Thoracic aorta (tissue), 2 donors: Measurements from ENCODE around the gene MYOZ2. TPM values are rescaled to one million over a fixed set of nuclear protein-coding genes. Genes with fewer than 3 reads are reported as not detected.

ENCODE experiments used
- ATAC-seq: fragments of 150-250 bp; one replicate; pipeline ENCODE4 v1.8.0; 2017; ENCODE audit warnings: low read depth; ENCODE audit not compliant: insufficient number of reproducible peaks, low FRiP score
- DNase-seq: peaks from one replicate; pipeline ENCODE4 v3.0.0-alpha.2; 2020; ENCODE audit warnings: low spot score
- H3K27ac ChIP-seq, 2 donors: fragments of 200-600 bp; sonication (generic); 1 replicate in 1 of 2; 2 replicates in 1 of 2; pipeline ENCODE4 v1.5.1; 2016; ENCODE audit warnings: mild to moderate bottlenecking in 2 of 2, moderate library complexity in 2 of 2
- H3K27me3 ChIP-seq: fragments of 200-600 bp; sonication (generic); replicated peaks from 2 replicates; pipeline ENCODE4 v1.6.0; 2016; ENCODE audit warnings: mild to moderate bottlenecking; ENCODE audit not compliant: insufficient read depth
- H3K36me3 ChIP-seq: fragments of 200-600 bp; sonication (generic); one replicate; pipeline ENCODE4 v1.5.1; 2016
- H3K4me1 ChIP-seq, 2 donors: fragments of 200-600 bp; sonication (generic); 1 replicate in 1 of 2; 2 replicates in 1 of 2; pipeline versions ENCODE4 v1.5.1 to v1.6.0; 2016; ENCODE audit warnings: low read depth in 2 of 2, mild to moderate bottlenecking in 1 of 2; ENCODE audit not compliant: control insufficient read depth in 1 of 2
- H3K4me3 ChIP-seq: fragments of 200-600 bp; sonication (generic); 2 replicates; pipeline ENCODE4 v1.5.1; 2016; ENCODE audit warnings: mild to moderate bottlenecking
- H3K9me3 ChIP-seq: fragments of 200-600 bp; sonication (generic); 2 replicates; pipeline ENCODE4 v1.5.1; 2016
- total RNA-seq, 2 donors: library from RNA; depleted of rRNA; stranded (reverse); fragments of >200 nt; gene quantifications; one replicate each; pipeline versions ENCODE4 v1.1.0 to v1.2.3, GENCODE V29; 2016
- TF ChIP-seq, protein P1 (sequence below): fragments of 200-600 bp; sonication (generic); IDR thresholded peaks from one replicate; pipeline ENCODE4 v1.5.1; 2019; ENCODE audit warnings: antibody characterized with exemption

The MYOZ2 gene
- total RNA-seq, 2 donors from 2014 or later: 11.0 to 11.5 TPM

DNA sequence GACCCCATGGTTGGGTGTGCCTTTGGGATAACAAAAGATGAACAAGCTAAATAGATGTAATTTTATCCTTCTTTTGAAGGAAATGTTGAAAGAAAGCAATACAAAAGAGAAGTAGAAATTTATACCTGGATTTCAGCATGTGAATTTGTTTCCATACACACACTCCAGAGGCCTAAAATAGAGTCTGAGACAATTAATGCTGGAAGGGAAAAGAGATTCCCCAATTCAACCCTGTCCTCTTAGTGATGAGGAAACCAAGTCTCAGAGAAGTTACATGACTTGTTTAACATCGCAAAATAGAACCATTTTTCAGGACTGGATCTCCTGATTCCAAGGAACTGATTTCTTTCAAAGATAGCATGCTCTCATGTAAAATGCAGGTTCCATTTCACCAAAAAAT, 37.3 kb upstream of the MYOZ2 start:
- no peak for ATAC-seq
- no peak overlapping the region for H3K4me3 ChIP-seq
- H3K9me3 ChIP-seq: no peaks in the 10 kb centered on the region
- TF ChIP-seq, protein P1, sequence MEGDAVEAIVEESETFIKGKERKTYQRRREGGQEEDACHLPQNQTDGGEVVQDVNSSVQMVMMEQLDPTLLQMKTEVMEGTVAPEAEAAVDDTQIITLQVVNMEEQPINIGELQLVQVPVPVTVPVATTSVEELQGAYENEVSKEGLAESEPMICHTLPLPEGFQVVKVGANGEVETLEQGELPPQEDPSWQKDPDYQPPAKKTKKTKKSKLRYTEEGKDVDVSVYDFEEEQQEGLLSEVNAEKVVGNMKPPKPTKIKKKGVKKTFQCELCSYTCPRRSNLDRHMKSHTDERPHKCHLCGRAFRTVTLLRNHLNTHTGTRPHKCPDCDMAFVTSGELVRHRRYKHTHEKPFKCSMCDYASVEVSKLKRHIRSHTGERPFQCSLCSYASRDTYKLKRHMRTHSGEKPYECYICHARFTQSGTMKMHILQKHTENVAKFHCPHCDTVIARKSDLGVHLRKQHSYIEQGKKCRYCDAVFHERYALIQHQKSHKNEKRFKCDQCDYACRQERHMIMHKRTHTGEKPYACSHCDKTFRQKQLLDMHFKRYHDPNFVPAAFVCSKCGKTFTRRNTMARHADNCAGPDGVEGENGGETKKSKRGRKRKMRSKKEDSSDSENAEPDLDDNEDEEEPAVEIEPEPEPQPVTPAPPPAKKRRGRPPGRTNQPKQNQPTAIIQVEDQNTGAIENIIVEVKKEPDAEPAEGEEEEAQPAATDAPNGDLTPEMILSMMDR: no peak
- peaks cover 3% of the 10 kb centered on the region for H3K36me3 ChIP-seq
- no peak overlapping the region for H3K27ac ChIP-seq
- H3K27me3 ChIP-seq: no peaks in the 10 kb centered on the region
- peaks cover 28 to 40% of the 10 kb centered on the region in 2 donors for H3K4me1 ChIP-seq
- DNase-seq: no peak

DNA sequence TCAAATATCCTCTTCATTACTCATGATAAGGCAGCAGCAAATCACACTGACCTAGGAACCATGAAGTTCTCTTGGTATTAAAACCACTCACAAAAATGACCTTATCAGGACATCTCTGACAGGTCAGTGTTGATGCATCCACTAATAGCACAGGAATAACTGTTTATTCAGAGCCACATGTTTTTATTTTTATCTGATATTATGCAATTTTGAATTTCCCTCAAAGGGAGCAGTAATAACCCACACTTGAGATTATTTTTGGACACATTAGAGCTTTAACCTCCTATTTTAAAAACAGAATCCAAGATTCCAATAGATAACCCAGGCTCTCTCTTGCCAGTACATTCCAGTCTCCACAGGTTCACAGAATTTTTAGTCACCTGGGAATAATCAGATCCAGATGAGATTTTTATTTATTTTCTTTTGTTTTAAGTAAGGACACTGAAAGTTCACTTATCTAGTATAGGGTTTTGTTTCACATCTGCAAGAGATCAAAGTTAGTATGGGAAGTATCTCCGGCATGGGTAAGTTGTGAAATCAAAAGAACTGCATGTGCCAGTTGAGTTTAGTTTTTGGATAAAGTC, 36.3 kb upstream of the MYOZ2 start:
- no peak for ATAC-seq

DNA sequence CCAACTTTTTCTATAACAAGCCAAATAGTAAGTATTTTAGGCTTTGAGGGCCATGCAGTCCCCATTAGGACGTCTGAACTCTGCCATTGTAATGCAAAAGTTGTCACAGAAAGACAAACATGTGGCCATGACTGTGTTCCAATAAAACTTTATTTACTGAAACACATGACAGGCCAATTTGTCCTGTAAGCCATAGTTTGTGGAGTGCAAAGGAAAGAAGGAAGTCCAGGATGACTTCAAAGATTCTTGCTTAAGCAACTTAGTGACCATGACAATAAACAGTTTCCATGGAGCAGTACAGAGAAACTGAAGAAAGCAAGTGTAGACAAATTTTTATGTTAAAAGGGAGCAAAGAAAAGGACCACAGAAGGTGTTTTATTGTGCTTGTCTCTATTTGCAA, 35.0 kb upstream of the MYOZ2 start:
- Histone ChIP-seq H3K27me3 (no peaks in the 10 kb centered on the region), H3K4me3 (no peak overlapping the region), H3K4me1 (peaks cover 46 to 62% of the 10 kb centered on the region in 2 donors), H3K36me3 (no peaks in the 10 kb centered on the region), H3K9me3 (no peaks in the 10 kb centered on the region), H3K27ac (peak overlapping the region; percentile 36 to 86)
- no peak for DNase-seq
- TF ChIP-seq, protein P1: no peak
- ATAC-seq: no peak

More for the DNA sequence above, 36.3 kb upstream of the MYOZ2 start:
- Histone ChIP-seq H3K9me3 (no peaks in the 10 kb centered on the region), H3K4me1 (peaks cover 34 to 48% of the 10 kb centered on the region in 2 donors), H3K27me3 (no peaks in the 10 kb centered on the region), H3K36me3 (peaks cover 3% of the 10 kb centered on the region), H3K4me3 (no peak overlapping the region), H3K27ac (peak overlapping the region; percentile 15 to 86)
- DNase-seq: no peak
- TF ChIP-seq, protein P1: no peak

DNA sequence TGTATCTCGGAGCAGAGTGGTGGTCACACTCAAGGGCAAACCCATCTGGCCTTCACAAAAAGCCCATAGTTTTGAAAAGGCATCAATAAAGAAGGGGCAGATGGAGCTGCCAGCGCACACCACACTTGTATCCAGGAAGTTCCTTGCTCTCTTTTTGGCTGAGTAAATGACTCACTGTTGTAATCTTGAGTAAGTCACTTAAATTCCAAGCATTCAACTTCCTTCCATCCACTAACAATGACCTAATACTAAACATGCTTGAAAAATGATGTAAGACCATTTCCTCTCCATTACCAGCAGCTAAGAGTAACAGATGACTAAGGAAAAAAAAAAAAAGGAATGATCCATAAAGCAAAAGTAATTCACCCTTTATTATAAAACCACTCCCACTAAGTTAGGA, 32.4 kb upstream of the MYOZ2 start:
- no peaks in the 10 kb centered on the region for H3K27me3 ChIP-seq
- H3K4me1 ChIP-seq: peaks cover 54 to 73% of the 10 kb centered on the region in 2 donors
- H3K9me3 ChIP-seq: no peaks in the 10 kb centered on the region
- TF ChIP-seq, protein P1: no peak
- peak; percentile 100 for ATAC-seq
- peak overlapping the region; percentile 69 to 86 for H3K27ac ChIP-seq
- peak overlapping the region; percentile 13 for H3K4me3 ChIP-seq
- H3K36me3 ChIP-seq: no peaks in the 10 kb centered on the region
- no peak for DNase-seq

DNA sequence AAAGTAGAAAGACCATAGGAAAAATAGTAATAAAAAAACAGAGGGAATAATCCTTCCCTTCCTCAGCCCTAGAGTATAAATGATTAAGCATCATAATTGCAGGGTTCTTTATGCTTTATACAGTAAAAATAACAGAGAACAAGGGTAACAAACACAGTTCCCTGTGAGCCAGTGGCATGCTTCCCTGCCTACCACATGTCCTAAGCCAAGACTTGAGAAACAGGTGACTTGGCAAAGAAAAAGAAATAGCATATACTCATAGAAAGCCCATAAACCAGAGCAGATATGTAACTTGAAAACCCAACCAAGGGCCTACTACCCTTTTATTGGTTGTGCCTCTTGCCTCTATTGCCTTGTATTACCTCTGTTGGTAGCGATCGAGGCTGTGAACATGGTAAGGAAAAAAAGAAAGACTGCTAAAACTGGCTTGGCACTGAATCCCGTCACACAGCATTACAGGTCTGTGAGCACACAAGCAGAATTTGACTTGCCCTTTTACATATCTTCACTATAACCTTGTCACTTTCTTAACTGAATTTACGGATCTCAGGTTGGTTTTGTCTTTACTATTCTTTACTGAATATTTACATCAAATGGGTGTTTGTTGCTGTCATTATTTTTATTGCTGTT, 30.9 kb upstream of the MYOZ2 start:
- no peak overlapping the region for H3K4me3 ChIP-seq
- TF ChIP-seq, protein P1: no peak
- peaks cover 39 to 61% of the 10 kb centered on the region in 2 donors for H3K4me1 ChIP-seq
- DNase-seq (no peak), ATAC-seq (no peak)
- H3K27me3 ChIP-seq: no peaks in the 10 kb centered on the region
- no peaks in the 10 kb centered on the region for H3K9me3 ChIP-seq
- H3K36me3 ChIP-seq: no peaks in the 10 kb centered on the region
- peak overlapping the region; percentile 67 to 86 for H3K27ac ChIP-seq
